ENCODE results near the gene PCID2.

- TF ChIP-seq ZNF384 (IDR thresholded peaks at IDR 0.05) (no peak), FOXM1 (IDR thresholded peaks at IDR 0.05; ENCODE audit: borderline replicate concordance) (no peak), ELF4 (IDR thresholded peaks at IDR 0.05) (no peak), FOXA1 (IDR thresholded peaks at IDR 0.05) (no peak), NFRKB (IDR thresholded peaks at IDR 0.05) (no peak), ARNT (IDR thresholded peaks at IDR 0.05) (no peak)
Observed at GRCh38 chr13:113139577-113139976, 68.9 kb downstream of the PCID2 start.

All from HEK293T (cell line).